HS-5 (cell line): ENCODE measurements around the gene SP2.

ENCODE experiments used
- DNase-seq: peaks from one replicate; pipeline ENCODE4 v3.0.0-alpha.2; 2012; ENCODE audit warnings: low read depth

SP2 gene

DNA sequence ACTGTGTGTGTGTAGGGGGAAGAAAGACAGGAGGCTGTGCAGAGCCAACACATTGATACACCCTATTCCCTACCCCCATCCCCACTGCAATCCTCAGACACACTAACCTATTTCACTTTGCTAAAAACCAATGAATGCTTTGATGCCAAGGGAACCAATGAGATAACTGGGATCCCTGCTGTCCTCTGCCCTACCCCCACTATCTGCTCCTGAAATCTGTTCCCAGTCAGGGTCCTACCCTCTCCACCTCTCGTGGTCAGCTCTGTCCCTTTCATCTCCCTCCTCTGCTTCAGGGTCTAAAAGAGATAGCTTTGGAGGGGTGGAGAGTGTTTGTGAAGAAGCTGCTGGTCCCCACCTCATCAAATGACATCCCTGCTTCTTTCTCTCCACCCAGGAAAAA, 26.0 kb upstream of the SP2 start:
- DNase-seq: no peak

DNA sequence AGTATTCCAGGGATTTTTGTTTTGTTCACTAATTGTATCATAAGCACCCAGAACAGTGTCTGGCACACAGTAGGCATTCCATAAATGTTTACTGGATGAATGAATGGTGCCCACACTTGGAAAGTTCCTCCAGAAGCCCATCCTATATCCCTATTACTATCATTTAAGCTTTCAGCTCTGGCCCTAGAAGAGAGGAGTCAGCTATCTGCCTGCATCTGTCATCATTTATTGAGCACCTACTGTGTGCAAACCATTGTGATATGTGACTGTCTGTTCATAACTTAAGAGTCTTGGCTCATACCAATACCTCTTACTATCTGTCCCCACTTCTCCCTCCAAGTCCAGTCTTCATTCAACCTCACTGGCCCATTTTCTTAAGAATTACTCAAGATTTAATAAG, 25.0 kb upstream of the SP2 start:
- DNase-seq: no peak

DNA sequence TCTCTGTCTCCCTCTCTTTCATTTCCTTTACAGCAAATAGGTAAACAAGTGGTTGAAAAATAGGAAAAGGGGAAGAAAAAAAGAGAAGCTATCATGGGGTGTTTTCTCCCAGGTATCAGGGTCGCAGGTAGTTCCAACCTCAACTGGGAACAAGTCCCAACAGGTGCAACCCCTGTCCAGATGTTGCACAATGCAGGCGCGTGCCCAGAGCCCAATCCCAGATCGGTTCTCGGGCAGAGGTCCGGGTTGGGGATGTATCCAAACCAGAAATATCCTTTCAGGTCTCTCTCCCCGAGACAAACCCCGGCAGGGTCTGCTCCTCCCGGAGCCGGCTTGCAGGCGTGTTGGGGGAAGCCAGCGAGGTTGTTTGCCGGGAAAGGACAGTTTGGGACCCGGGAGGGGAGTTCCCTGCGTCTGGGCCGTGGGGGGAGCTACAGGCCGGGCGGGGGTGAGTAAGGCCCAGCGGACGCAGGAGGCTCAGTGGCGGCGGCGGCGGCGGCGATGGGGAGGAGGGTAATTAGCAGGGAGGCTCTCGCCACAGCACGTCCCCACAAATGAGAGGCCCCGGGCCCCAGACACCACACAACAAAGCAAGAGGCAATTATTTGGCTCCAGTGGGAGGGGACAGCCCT, 23.9 kb upstream of the SP2 start:
- DNase-seq: no peak

DNA sequence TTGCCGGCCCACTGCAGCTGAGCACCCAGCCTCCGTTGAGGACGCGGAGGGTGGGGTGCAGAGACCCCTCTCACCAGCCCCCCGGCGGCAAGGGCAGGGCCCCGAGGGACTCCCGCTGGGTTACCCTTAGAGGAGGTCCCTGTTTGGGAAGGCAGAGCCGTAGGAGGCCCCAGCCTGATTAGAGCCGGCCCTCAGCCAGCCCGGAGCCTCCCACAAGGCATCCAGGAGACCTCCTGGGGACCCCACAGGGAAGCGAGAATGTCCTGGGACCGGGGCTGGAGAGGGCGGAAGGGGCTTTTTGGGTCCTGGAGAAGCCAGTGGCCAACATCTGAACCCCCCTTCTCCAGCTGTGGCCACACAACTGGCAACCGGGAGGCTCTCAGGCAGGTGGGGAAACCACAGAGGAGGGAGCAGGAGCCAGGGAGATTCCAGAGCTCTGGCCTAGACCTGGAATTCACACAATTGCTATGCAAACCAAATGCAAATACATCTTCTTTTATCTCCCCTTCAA, 23.3 kb upstream of the SP2 start:
- DNase-seq: no peak

DNA sequence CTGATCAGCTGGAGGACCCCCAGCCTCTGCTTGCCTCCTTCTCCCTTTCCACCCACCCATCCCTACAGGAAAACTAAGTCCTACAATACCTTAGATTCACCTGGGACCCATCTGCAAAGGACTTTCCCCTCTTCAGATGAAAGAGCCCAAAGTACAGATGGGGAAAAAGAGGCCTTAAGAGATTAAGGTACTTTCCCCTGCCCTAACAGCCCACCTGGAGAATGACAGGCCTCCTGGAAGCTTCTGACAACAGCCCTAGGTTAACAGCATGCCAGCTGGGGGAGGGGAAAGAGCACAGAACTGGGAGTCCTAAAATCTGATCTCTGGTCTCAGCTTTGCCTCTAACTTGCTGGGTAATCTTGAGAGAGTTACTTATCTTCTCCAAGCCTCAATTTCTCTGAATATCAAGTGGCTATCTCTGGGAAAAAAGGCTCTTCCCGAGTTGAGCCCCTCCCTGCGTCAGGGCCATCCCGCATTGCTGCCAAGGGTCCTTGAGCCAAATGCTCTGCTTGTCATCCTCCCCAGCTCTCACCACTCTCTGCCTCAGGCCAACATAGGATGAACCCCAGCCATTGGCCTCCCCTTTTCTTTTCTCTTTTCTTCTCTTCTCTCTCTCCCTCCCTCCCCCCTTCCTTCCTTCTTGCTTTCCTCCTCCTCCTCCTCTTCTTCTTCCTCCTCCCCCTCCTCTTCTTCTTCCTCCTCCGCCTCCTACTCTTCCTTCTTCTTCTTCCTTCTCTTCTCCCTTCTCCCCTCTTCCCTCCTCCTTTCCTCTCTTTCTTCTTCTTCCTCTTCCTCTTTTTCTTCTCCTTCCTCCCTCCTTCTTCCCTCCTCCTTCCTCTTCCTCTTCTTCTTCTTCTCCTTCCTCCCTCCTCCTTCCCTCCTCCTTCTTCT, 22.6 kb upstream of the SP2 start:
- DNase-seq: no peak

DNA sequence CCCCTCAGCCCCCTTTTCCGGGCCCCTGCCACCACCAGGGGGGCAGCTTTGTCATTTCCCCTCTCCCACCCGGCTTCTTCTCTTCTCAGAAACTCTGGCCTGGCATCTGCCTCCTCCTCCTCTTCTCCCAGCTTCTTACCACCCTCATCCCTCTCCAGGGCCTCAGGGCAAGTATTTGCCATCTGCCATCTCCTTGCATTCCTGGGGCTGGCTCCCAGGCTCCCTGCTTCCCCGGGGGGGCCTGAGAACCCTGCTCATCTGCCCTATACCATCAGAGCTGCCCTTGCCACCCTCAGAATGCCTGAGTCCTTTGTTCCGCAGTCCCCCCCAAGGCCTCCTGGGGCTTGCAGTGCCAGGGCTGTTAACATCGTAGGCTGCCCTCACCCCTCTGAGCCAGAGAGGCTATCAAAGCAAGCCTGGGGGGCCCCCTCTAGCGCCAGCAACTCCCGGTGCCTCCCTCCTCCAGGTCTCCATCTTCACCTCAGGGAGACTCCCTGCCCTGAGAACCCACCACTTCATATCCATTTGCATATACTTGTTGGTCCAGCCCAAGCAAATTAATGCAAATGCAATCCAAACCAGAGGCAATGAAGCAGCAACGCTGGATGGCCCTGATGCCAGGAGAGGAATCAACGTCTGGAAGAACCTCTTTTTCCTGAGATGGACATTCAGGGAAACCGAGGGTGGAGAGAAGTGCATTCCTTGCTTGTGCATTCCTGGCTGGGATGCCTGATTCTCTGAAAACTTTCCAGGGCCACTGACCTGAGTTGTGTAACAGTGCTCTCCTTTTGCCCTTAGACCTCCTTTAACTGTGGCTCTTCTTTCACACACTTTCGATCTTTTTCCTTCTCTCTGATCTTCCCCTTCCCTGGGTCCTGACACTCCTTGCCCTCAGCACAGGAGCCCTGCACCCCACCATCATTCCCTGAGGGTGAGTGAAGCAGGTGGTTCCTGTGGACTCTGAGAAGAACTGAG, 20.7 kb upstream of the SP2 start:
- no peak for DNase-seq

DNA sequence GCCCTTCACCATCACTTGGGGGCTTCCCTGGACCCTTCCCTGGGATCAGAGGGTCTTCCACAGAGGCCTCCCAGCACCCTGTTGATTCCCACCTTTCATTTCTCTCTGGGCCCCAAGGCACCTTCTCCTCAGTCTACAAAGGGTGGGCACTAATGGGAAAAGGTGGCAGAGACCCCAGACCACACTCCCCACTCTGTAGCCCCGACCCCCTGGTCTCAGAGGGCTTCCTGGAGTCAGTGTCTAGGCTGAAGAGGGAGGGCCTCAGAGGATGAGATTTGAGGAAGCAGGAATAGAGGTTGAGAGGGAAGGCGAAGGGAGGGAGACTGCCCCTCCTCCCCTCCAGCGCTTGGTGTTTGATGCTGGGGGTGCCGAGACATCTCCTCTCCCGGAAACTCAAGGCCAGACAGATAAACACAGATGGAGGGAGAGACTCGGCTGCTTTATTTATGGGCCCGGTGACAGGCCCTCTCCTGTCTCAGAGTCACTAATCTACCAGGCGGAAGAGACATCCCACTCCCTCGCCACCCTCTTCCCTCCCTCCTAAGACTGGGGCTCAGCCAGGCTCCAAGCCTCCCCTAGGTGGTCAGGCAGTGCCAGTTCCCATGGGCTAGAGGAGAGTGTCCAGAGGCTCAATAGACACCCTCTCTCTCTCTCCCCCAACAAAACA, 18.5 kb upstream of the SP2 start:
- no peak for DNase-seq

DNA sequence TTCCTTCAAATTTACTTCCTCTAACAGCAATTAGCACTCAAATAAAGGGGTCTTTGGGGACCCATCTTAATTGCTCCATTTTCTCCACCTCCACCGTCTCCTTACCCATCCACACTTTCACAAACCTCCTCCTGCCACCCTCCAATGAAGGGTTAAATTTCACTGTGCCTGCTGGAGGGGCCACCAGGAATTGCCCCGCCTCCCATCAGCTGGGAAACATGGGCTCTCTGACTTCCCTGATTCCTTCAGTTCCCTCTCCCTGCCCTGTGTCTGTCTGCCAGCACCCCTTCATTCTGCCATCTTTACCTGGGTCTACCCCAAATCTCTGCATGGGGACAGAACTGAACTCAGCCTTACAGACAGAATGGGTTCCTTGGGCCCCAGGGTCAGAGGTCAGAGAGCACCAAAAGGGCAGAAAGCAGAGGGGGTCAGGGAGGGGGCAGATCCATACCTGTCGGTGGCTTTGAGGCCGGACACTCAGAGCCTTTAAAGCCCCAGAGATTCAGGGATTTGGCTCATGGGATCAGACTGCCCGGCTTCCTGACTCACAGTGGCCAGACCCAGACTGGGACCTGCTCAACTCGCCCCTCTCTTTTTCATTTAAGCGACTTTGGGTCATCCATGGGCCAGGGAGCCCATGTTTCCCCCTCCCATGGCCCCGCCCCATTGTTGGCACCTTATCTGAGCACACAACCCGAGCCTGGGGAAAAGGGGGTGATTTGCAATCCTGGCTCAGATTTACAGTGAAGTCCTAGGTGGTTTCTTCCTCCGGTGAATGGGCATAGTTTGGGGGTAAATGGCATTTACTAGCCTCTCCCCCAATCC, 17.6 kb upstream of the SP2 start:
- no peak for DNase-seq

DNA sequence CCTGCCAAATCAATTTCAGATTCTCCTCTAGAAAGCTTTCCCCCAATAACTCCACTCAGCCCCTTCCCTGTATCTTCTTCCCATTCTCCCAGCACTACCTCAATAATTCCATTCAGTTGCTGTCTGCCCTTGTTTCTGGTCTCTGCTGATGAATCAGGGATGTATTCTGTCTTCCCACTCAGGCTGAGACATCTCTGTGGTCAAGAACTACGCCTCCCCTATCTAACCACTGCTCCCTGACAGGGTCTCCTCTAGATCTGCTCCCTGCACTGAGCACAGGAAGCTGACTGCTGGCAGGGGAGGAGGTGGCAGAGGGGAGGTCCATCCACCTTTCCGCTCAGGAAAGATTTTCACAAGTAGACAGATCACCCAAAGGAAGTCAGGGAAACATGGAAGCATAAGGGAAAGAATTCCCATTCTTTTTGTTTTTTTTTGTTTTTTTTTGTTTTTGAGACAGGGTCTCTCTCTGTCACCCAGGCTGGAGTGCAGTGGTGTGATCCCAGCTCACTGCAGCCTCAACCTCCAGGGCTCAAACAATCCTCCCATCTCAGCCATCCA, 16.9 kb upstream of the SP2 start:
- DNase-seq: no peak

DNA sequence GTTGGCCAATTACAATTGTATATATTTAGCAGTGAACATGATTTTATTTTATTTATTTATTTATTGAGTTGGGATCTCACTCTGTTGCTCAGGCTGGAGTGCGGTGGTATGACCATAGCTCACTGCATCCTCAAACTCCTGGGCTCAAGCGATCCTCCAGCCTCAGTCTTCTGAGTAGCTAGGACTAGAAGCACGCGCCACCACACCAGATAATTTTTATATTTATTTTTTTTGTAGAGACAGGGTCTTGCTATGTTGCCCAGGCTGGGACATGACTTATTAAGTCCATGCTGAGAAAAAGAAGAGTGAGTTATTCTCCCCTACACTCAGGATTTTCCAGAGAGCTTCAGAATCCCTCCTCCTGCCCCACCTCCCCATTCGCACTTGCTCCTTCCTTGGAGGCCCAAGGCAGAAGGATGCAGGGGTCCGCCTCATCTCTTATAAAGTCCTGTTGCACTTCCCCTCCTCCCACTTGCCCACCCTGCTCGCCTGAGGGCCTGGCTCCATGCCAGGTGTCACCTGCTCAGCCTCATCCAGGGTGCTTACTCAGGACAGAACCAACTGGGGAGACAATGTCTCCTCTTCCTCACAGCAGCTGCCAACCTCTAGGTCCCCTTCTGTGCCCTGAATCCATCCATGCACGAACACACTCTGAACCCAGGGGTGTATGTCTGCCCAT, 16.1 kb upstream of the SP2 start:
- DNase-seq: no peak

DNA sequence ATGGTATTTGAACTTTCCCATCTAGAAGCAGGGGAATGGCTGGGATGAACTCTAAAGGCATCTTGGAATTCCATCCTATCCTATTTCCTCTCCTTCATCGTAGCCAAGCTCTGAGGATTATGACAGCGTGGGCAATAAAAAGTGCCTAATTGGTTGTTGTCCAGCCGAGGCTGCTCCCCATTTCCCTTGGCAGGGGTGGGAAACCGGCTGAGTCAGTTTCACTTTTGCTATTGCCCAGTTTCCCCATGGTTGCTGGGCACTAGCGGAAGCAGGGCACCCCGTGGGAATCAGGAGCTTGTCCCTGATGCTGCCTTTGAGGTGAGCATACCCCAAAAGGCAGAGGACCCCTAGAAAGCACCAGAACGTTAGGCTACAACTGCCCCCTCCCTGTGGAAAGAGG, 13.8 kb upstream of the SP2 start:
- no peak for DNase-seq

DNA sequence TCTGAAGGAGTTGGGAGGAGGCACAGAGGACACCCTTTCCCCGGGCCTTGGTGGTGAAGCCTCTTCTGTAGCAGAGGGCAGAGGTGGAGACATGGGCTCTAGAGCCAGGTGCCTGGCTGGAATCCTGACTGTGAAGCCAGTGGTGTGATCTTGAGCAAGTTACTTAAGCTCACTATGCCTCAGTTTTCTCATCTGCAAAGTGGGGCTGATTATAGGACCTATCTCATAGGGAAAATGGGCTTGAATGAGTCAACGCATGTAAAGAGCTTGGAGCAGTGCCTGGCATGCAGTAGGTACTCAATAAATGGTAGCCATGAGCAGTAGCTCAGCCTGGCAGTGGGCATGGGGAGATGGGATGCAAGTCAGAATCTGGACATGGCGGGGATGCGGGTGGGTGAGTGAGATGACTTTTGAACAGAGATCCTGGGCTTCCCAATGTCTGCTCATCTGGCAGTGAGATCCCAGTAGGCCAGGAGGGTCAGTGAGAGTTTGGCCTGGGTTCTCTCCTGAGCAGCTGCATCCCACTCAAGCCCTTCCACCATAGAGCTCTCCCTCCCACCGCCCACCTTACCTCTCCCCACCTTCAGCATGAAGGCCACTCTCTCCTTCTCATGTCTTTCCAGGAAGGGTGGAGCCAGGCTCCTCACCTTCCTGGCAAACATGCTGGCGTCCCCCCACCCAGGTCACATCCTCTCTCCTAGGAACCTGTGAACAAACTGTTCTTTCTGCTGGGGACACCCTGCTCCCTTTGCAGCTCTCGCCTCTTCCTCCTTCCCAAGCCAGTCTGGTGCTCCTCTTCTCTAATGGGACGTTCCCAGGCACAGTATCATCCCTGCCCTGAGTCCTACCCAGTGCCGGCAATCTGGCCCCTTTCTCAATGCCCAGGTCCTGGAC, 13.1 kb upstream of the SP2 start:
- DNase-seq: no peak

DNA sequence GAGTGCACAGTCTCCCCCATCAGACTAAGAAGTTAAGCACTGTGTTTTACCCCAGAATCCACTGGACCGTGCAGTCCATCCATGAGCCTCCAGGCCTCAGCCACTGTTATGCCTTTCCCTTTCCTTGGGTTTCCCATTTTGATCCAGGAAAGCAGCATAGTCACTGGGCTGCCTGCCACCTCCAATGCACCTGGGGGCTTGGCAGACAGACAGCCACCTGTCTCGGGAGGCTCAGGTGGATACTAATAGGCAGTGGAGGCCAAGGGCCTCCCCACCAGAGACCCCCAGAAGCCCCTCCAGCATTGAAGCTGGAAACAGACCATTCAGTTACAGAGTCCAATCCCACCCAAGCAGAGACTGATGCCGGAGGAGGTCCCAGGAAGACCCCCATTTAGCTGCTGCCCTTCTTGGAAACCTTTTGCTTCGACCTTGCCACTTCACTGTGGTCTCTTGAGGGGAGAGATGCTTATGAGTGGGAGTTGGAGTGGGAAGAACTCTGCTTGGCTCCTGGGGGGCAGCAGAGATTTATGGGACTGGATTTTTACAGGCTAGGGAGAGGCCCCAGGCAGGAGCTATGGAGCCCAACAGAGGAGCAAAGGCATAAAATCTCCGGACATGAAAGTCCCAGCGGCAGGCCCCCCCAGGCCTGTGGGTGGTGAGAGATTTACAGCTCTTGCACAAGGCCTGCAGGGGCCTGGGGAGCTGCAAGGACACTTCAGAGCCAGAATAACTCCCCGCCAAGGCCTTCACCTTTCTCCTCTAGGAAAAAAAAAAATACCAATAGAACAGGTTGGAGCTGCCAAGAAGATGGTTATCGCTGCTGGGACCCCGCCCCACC, 12.2 kb upstream of the SP2 start:
- no peak for DNase-seq

DNA sequence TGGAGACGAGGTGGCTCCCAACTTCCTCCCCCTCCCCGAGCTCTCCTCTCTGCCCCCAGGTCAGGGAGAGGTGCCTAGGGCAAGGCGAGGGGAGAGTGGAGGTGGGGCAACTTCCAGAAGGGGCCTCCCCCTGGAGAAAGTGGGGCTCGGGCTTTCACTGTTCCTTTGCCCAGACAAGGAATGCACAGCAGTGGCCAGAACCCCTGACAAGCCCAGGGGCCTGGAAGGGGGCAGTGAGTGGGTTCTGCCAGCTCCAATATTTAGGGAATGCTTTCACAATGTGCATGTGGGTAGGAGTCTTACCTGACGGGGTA, 11.7 kb upstream of the SP2 start:
- DNase-seq: no peak

DNA sequence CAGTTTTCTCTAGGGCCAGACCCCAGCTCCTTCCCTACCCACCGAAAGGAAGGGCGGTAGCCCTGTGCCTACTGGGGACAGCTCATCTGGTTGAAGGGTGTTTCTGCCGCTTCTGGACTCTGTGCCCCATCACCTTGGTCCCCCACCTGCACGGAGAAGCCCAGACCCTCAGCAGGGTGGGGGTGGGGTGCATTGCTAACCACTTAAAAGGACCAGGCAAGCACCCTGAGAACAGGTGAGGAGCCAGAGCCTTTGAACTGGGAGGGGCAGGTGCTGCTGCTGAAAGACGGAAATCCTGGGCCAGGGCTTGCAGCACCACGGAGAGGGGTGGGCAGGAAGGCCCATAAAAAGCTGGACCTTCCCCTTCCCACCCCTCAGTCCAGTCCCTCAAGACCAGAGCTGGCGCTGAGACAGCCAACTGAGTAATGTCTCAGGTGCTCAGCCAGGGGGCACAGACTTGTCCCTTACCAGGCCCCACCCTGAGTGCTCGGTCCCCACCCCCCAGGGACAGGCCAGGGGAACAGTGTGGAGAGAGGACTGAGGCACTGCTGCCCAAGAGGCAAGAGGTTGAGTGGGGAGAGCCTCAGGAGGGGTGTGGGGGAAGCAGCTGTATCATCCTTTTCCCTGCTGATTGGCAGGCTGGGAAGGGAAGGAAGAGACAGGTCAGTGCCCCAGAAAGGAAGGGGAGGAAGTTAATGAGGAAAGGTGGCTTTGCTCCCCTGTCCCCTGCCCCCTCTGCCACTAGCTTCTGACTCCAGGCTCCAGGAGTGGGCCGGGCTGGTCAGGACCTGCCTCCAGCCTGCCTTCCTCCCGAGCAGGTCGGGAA, 10.9 kb upstream of the SP2 start:
- DNase-seq: no peak

DNA sequence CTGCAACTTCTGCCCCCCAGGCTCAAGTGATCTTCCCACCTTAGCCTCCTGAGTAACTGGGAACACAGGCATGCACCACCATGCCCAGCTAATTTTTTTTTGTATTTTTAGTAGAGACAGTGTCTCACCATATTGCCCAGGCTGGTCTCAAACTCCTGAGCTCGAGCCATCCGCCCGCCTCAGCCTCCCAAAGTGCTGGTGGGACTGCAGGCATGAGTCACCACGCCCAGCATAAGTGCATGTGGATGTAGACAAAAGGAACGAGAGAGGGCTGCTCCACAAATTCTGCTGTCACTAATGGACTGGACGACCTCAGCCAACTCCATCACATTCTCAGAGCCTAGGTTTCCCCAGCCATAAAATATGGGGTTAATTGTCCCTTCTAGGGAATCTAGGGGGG, 7.7 kb upstream of the SP2 start:
- DNase-seq: no peak
